NCI-H1694 treated with DMSO at 0.1 percent for 48 hours (cell line): ENCODE results near the gene ACKR2.
A peak's percentile ranks its signal among the peaks of the same experiment; 100 is the strongest.
"Not testable (repeated sequence)": the region's sequence is repeated elsewhere in the genome, so short reads cannot be mapped to it uniquely, and the experiment has no call there.

ENCODE experiments used
- DNase-seq: peaks from one replicate; lab custom pipeline; 2025; lab: John Stamatoyannopoulos, UW

ACKR2 gene

GRCh38 chr3:42855547-42856380, 46.5 kb downstream of the ACKR2 start:
- DNase-seq, result no peak

GRCh38 chr3:42856544-42856943, 47.3 kb downstream of the ACKR2 start:
- DNase-seq, result no peak

- no peak for DNase-seq
Observed at GRCh38 chr3:42864321-42864950, 55.2 kb downstream of the ACKR2 start.

- DNase-seq, result no peak
Observed at GRCh38 chr3:42865256-42865655, 56.0 kb downstream of the ACKR2 start.

- no peak for DNase-seq
Observed at GRCh38 chr3:42867138-42867537, 57.9 kb downstream of the ACKR2 start.

- DNase-seq, result no peak
Observed at GRCh38 chr3:42868841-42869240, 59.6 kb downstream of the ACKR2 start.

- no peak for DNase-seq
Observed at GRCh38 chr3:42871592-42872196, 62.4 kb downstream of the ACKR2 start.

- no peak for DNase-seq
Observed at GRCh38 chr3:42872718-42873117, 63.5 kb downstream of the ACKR2 start.

- no peak for DNase-seq
Observed at GRCh38 chr3:42873221-42873982, 64.2 kb downstream of the ACKR2 start.

- no peak for DNase-seq
Observed at GRCh38 chr3:42874749-42875148, 65.5 kb downstream of the ACKR2 start.

GRCh38 chr3:42875325-42876151, 66.3 kb downstream of the ACKR2 start, which contains the start of gene CYP8B1:
Gene CYP8B1, minus strand, starts transcription at chr3:42875879. Its CDS starts 63 bp downstream, at chr3:42875816.
- DNase-seq, result no peak

GRCh38 chr3:42876401-42876800, 67.2 kb downstream of the ACKR2 start:
- DNase-seq, result no peak

- no peak for DNase-seq
Observed at GRCh38 chr3:42876940-42877720, 67.9 kb downstream of the ACKR2 start.

- no peak for DNase-seq
Observed at GRCh38 chr3:42877881-42878280, 68.6 kb downstream of the ACKR2 start.

GRCh38 chr3:42880183-42880582, 70.9 kb downstream of the ACKR2 start:
- no peak for DNase-seq

- peak; percentile 65 for DNase-seq
Observed at GRCh38 chr3:42880601-42881451, 71.6 kb downstream of the ACKR2 start.

GRCh38 chr3:42883251-42883930, 74.1 kb downstream of the ACKR2 start:
- DNase-seq, result not testable (repeated sequence)

GRCh38 chr3:42884324-42884723, 75.1 kb downstream of the ACKR2 start:
- no peak for DNase-seq

GRCh38 chr3:42886294-42886822, 77.1 kb downstream of the ACKR2 start:
- no peak for DNase-seq
